ENCODE data around the gene DDX42.

DNA sequence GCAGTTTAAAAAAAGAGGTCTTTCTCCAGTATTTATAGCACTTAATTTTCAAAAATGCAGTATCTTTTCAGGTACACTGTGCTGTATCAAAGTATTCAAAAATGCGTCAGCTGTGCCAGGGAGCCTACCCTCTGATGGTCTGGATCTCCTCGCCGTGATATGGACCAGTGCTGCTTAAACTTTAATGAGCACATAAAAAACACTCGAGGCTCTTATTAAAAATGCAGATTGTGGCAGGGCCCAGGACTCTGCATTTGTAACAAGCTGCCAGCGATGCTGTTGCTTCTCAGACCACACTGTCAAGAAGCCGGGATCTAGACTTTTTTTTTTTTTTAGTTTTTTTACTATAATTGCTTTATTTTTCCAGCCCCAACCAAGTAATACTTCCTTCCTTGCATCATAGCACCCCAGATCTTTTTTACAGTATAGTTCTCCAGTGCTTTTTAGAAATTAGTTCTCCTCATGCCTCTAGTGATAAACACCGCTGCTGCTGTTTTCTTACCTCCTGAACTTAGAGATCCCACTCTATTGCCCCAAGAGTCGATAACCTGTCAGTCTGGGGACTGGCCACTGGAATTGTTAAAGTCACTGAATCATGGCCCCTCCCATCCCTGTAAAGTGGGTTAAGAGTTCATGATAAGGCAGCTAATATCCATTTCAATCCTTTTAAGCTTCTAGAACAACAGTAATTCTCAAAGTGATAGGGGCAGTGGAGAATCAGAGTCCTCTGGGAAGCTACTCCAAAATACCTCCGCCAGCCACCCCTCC lies 70.1 kb downstream of the DDX42 start:
- TF ChIP-seq EZH2phosphoT487 (IDR thresholded peaks at IDR 0.05; ENCODE audit: insufficient read depth, low read depth) (no peak), EZH2 (IDR thresholded peaks at IDR 0.05; ENCODE audit: insufficient read depth, poor library complexity, severe bottlenecking) (no peak)

All from GM23248 (cell line).